ENCODE data around the gene BIN1.

DNA sequence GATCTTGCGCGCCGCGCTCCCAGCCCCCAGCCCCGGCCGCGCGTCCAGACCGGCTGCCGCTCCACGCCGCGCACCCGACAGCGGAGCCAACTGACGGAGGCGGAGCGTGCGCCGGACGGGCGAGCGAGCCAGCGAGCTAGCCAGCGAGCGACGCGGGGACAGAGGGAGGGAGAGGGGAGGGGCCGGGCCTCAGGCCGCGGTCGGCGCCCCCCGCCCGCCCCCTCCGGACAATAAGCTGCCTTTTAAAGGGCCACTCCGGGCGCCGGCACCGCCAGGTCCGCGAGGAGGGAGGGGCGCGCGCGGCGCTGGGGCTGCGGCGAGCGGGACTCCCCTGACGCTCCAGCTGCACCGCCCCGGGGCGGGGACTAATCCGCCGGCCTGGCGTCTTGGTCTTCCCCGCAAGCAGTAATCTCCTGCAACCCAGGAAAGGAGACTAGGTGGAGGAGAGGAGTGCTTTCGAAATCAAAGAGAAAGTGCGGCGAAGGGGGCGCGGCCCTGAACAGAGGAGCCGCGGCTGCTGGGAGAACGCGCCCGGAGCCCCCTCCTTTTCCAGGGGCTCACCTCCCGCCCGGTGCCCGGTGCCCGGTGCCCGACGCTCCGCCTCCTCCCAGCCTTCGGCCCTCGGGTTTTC is at the start of gene BIN1:
- TF ChIP-seq CTCF (conservative IDR thresholded peaks at IDR 0.05; ENCODE audit: low read depth, low read length) (no peak), EZH2 (IDR thresholded peaks at IDR 0.05; ENCODE audit: borderline replicate concordance, low read depth, low read length, poor library complexity, severe bottlenecking) (no peak)

Data from A673 (cell line).